Islet of Langerhans (tissue), 1 donor: Measurements from ENCODE around the gene ZNF367.
"Not testable (repeated sequence)": the region's sequence is repeated elsewhere in the genome, so short reads cannot be mapped to it uniquely, and the experiment has no call there.

ENCODE experiments used
- FAIRE-seq: peaks from one replicate; lab custom pipeline; 2011; peaks lifted over from hg19 to GRCh38; lab: Jason Lieb, UNC

ZNF367 gene

GRCh38 chr9:96399325-96399633 lies 18.9 kb downstream of the ZNF367 start:
- FAIRE-seq, result no peak

- FAIRE-seq, result no peak
Measured at GRCh38 chr9:96398582-96399324, 19.4 kb downstream of the ZNF367 start.

GRCh38 chr9:96395964-96396363 lies 22.2 kb downstream of the ZNF367 start:
- no peak for FAIRE-seq

GRCh38 chr9:96394832-96395496 lies 23.2 kb downstream of the ZNF367 start:
- FAIRE-seq, result no peak

- FAIRE-seq, result no peak
Measured at GRCh38 chr9:96392263-96392662, 25.9 kb downstream of the ZNF367 start.

GRCh38 chr9:96391021-96391765 lies 27.0 kb downstream of the ZNF367 start:
- FAIRE-seq, result peak; percentile 79

GRCh38 chr9:96388144-96388543 lies 30.0 kb downstream of the ZNF367 start:
- FAIRE-seq, result no peak

GRCh38 chr9:96386157-96386556 lies 32.0 kb downstream of the ZNF367 start:
- FAIRE-seq, result no peak

GRCh38 chr9:96383165-96383942 lies 34.8 kb downstream of the ZNF367 start, which contains the start of gene SLC35D2:
TSS of gene SLC35D2 (minus strand) at chr9:96383711. CDS start at chr9:96383634, 77 bp downstream.
- no peak for FAIRE-seq

- FAIRE-seq, result no peak
Measured at GRCh38 chr9:96382839-96383164, 35.4 kb downstream of the ZNF367 start.

GRCh38 chr9:96382175-96382574 lies 36.0 kb downstream of the ZNF367 start:
- FAIRE-seq, result no peak

- FAIRE-seq, result no peak
Measured at GRCh38 chr9:96381696-96382095, 36.5 kb downstream of the ZNF367 start.

GRCh38 chr9:96381125-96381524 lies 37.0 kb downstream of the ZNF367 start:
- no peak for FAIRE-seq

GRCh38 chr9:96379461-96379860 lies 38.7 kb downstream of the ZNF367 start:
- no peak for FAIRE-seq

- no peak for FAIRE-seq
Measured at GRCh38 chr9:96378187-96378586, 40.0 kb downstream of the ZNF367 start.

GRCh38 chr9:96376891-96377874 lies 41.0 kb downstream of the ZNF367 start:
- no peak for FAIRE-seq

GRCh38 chr9:96375507-96375906 lies 42.7 kb downstream of the ZNF367 start:
- not testable (repeated sequence) for FAIRE-seq

GRCh38 chr9:96367943-96368342 lies 50.2 kb downstream of the ZNF367 start:
- no peak for FAIRE-seq

- no peak for FAIRE-seq
Measured at GRCh38 chr9:96363175-96363967, 54.8 kb downstream of the ZNF367 start.

- not testable (repeated sequence) for FAIRE-seq
Measured at GRCh38 chr9:96362119-96362518, 56.1 kb downstream of the ZNF367 start.

- FAIRE-seq, result no peak
Measured at GRCh38 chr9:96361668-96362067, 56.5 kb downstream of the ZNF367 start.
